Upper lobe of left lung (tissue), 6 donors: ENCODE data around the gene GABARAPL2. TPM values are rescaled to one million over a fixed set of nuclear protein-coding genes. Genes with fewer than 3 reads are reported as not detected.

ENCODE experiments used
- ATAC-seq, 2 donors: fragments of 200-7000 bp; cut with Tn5 transposase; one replicate each; pipeline ENCODE4 v1.9.1; 2022; ENCODE audit warnings: mild to moderate bottlenecking in 2 of 2, moderate library complexity in 2 of 2; ENCODE audit not compliant: low FRiP score in 2 of 2
- DNase-seq, 2 donors: peaks; one replicate each; pipeline ENCODE4 v3.0.0-alpha.2; 2019 to 2020
- H3K27ac ChIP-seq, 4 donors: fragments of 200-600 bp; sonication (generic); one replicate each; pipeline ENCODE4 v1.5.1; 2016 to 2019
- H3K27me3 ChIP-seq, 4 donors: fragments of 200-600 bp; sonication (generic); one replicate each; pipeline ENCODE4 v1.5.1; 2017 to 2019
- H3K36me3 ChIP-seq, 4 donors: fragments of 200-600 bp; sonication (generic); one replicate each; pipeline ENCODE4 v1.5.1; 2016 to 2019
- H3K4me1 ChIP-seq, 4 donors: fragments of 200-600 bp; sonication (generic); one replicate each; pipeline ENCODE4 v1.5.1; 2018 to 2019
- H3K4me3 ChIP-seq, 4 donors: fragments of 200-600 bp; sonication (generic); one replicate each; pipeline ENCODE4 v1.5.1; 2017 to 2019; ENCODE audit warnings: mild to moderate bottlenecking in 2 of 4, moderate library complexity in 1 of 4
- H3K9me3 ChIP-seq, 4 donors: fragments of 200-600 bp; sonication (generic); one replicate each; pipeline ENCODE4 v1.5.1; 2018 to 2019
- EP300 ChIP-seq, 4 donors: sonication (generic); formaldehyde crosslinking; IDR thresholded peaks; one replicate each; pipeline ENCODE4 v1.5.1; 2017; ENCODE audit warnings: antibody characterized with exemption in 4 of 4, control low read depth in 2 of 4
- POLR2A ChIP-seq, 4 donors: fragments of 450-650 bp; IDR thresholded peaks; one replicate each; pipeline ENCODE4 v1.5.1; 2016 to 2017; ENCODE audit warnings: antibody characterized with exemption in 4 of 4, mild to moderate bottlenecking in 2 of 4
- POLR2AphosphoS5 ChIP-seq, 2 donors: sonication (generic); formaldehyde crosslinking; IDR thresholded peaks; one replicate each; pipeline ENCODE4 v1.5.1; 2017; ENCODE audit warnings: antibody characterized with exemption in 2 of 2
- WGBS, 2 donors: methylation state at CpG; one replicate each; pipeline ENCODE4 v1.1.5; 2017 to 2018; 5-methylcytosine and 5-hydroxymethylcytosine counted together
- total RNA-seq, 6 donors: library from RNA; depleted of rRNA in 4 of 6; stranded (reverse); fragments of >200 nt in 4 of 6; gene quantifications; one replicate each; pipeline versions ENCODE4 v1.1.0 to v1.2.1, GENCODE V29; 2016 to 2021
- TF ChIP-seq, protein P1 (sequence below), 6 experiments: fragments of 450-650 bp in 4 of 6; fragments of 200-600 bp in 2 of 6; sonication (generic) in 2 of 6; IDR thresholded peaks; one replicate each; pipeline ENCODE4 v1.5.1; 2016 to 2019; ENCODE audit warnings: antibody characterized with exemption in 6 of 6
- donor health status: DM: no; HTN: no; CAD: no; lungs with moderate emphysema.
- donor health status: DM: no; HTN: yes; CAD: no; lungs with severe emphysema.

Gene GABARAPL2
- total RNA-seq, 6 donors from 2014 or later, result 14.7 to 103 (median 81.1) TPM

DNA sequence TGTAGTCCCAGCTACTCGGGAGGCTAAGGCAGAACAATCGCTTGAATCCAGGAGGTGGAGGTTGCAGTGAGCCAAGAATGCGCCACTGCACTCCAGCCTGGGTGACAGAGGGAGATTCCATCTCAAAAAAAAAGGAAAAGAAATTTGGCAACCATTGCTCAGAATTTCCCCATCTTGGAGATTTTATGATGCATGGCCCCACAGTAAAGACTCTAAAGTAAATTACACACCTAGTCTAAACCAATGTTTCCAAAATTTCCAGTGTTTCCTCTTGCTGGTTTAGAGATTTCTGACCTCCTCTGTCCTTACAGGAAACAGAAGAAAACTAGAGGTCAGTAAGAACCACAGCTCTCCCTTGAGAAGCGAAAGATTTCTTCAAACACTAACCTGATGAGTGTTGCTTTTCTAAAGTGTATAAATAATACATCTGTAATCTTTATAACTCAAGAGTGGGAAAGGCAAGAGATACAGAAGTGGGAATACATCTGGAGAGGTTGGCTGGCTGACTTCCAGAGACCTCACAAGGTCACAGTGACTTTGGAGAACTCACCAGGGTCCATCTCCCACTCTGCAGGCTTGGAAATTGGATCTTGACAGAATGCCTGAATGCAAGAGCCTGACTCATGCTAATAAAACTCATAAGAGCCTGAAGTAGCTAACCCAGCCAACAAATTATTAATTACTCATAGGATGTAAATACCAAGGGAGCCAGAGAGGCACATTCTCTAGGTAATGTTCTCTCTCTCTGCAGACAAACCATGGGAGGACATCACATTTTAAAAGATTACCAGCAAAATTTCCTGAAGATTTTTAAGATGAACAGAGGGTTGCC lies 48.1 kb downstream of the GABARAPL2 start:
- Histone ChIP-seq H3K27me3 (no peaks in the 10 kb centered on the region), H3K4me3 (no peak overlapping the region), H3K36me3 (peaks cover 4 to 93% (median 61%) of the 10 kb centered on the region in 4 donors), H3K4me1 (no peaks in the 10 kb centered on the region), H3K9me3 (no peaks in the 10 kb centered on the region), H3K27ac (no peak overlapping the region)
- 90 to 95% methylated on average over 4 of the region's 4 CpGs for WGBS, 2 donors
- no peak for DNase-seq
- TF ChIP-seq EP300 (IDR thresholded peaks at IDR 0.05), result no peak
- no peak for TF ChIP-seq POLR2A (IDR thresholded peaks at IDR 0.05)
- no peak for TF ChIP-seq POLR2AphosphoS5 (IDR thresholded peaks at IDR 0.05)
- TF ChIP-seq, protein P1, sequence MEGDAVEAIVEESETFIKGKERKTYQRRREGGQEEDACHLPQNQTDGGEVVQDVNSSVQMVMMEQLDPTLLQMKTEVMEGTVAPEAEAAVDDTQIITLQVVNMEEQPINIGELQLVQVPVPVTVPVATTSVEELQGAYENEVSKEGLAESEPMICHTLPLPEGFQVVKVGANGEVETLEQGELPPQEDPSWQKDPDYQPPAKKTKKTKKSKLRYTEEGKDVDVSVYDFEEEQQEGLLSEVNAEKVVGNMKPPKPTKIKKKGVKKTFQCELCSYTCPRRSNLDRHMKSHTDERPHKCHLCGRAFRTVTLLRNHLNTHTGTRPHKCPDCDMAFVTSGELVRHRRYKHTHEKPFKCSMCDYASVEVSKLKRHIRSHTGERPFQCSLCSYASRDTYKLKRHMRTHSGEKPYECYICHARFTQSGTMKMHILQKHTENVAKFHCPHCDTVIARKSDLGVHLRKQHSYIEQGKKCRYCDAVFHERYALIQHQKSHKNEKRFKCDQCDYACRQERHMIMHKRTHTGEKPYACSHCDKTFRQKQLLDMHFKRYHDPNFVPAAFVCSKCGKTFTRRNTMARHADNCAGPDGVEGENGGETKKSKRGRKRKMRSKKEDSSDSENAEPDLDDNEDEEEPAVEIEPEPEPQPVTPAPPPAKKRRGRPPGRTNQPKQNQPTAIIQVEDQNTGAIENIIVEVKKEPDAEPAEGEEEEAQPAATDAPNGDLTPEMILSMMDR (IDR thresholded peaks at IDR 0.05), result no peak
- ATAC-seq, result no peak

DNA sequence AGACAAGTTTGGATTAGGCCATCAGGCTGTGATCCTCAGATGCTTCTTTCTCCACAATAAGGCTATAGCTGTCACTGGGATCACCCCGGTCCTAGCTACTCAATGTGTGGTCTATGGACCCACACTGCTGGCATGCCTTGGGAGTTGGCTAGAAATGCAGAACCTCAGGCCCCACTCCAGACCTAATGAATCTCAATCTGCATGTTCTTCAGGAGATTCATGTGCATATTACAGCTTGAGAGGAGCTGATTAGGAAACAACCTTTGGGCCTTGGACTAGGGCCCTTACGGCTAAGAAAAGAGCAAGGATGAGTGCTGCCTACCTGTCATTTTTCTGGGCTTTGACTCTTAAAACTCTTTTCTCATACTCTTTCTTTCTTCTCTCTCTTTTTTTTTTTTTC lies 49.4 kb downstream of the GABARAPL2 start:
- ATAC-seq, result no peak
- DNase-seq, result no peak
- Histone ChIP-seq H3K27me3 (no peaks in the 10 kb centered on the region), H3K4me3 (no peak overlapping the region), H3K9me3 (no peaks in the 10 kb centered on the region), H3K27ac (no peak overlapping the region), H3K4me1 (no peaks in the 10 kb centered on the region), H3K36me3 (peaks cover 4 to 85% (median 67%) of the 10 kb centered on the region in 4 donors)
- WGBS, 2 donors, result 94 to 100% methylated on average over 2 of the region's 2 CpGs
- TF ChIP-seq EP300 (IDR thresholded peaks at IDR 0.05), result no peak
- no peak for TF ChIP-seq POLR2A (IDR thresholded peaks at IDR 0.05)
- TF ChIP-seq, protein P1 (IDR thresholded peaks at IDR 0.05), result no peak
- no peak for TF ChIP-seq POLR2AphosphoS5 (IDR thresholded peaks at IDR 0.05)

DNA sequence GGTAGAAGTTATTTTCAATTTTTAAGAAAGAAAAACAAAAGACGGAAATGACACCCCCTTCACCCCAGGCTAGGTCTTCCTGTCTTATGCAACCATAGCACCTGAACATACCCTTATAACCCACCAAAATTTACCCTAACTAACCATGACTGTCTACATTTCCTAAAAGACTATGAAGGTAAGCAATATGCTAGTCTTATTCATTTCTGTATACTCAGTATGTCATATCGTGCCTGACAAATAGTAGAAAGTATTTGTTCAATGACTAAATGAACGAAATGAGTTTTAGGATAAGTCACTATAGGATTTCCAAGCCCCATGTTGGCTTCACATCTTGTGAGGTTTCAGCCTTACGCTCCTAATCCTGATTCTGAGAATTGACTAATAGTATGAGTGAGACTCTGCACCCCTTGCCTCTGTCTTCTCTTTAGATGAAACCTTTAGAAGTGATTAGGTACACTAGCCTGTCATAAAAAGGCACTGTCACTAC lies 50.4 kb downstream of the GABARAPL2 start:
- TF ChIP-seq, protein P1 (IDR thresholded peaks at IDR 0.05), result no peak
- no peak for TF ChIP-seq POLR2AphosphoS5 (IDR thresholded peaks at IDR 0.05)
- TF ChIP-seq EP300 (IDR thresholded peaks at IDR 0.05), result no peak
- TF ChIP-seq POLR2A (IDR thresholded peaks at IDR 0.05), result no peak
- no peaks in the 10 kb centered on the region for H3K27me3 ChIP-seq
- ATAC-seq (no peak), DNase-seq (no peak)
- H3K4me3 ChIP-seq, result no peak overlapping the region
- no peaks in the 10 kb centered on the region for H3K9me3 ChIP-seq
- peak overlapping the region in 1 of 4 donors; percentile 28 for H3K27ac ChIP-seq
- H3K36me3 ChIP-seq, result peaks cover 2 to 76% (median 65%) of the 10 kb centered on the region in 4 donors
- H3K4me1 ChIP-seq, result peaks cover under 1 to 8% (median 2%) of the 10 kb centered on the region in 4 donors
- 89 to 97% methylated on average over 4 of the region's 4 CpGs for WGBS, 2 donors

DNA sequence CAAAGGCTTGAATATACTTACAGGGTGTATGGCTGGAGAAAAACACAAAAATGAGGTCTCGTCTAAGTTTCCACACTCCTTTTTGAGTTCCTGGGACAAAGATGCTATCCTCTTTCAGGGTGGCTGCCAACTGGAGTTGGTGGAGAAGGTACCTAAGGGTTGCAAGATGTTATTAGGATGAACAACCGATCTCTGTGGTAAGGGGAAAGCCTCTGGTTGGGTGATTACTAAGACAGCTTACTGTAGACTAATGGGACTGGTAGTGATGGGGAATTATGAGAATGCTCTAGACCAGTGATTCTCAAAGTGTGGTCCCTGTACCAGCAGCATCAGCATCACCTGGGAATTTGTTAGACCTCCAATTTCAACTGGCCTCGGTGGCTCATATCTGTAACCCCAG lies 50.9 kb downstream of the GABARAPL2 start:
- ATAC-seq (no peak), DNase-seq (no peak)
- no peak overlapping the region for H3K4me3 ChIP-seq
- no peaks in the 10 kb centered on the region for H3K27me3 ChIP-seq
- H3K9me3 ChIP-seq, result no peaks in the 10 kb centered on the region
- H3K36me3 ChIP-seq, result peaks cover under 1 to 70% (median 59%) of the 10 kb centered on the region in 4 donors
- TF ChIP-seq POLR2AphosphoS5 (IDR thresholded peaks at IDR 0.05) (no peak), POLR2A (IDR thresholded peaks at IDR 0.05) (no peak), EP300 (IDR thresholded peaks at IDR 0.05) (no peak)
- TF ChIP-seq, protein P1 (IDR thresholded peaks at IDR 0.05), result no peak
- WGBS, 2 donors, result 90 to 93% methylated on average over 3 of the region's 3 CpGs
- peak overlapping the region in 1 of 4 donors; percentile 28 for H3K27ac ChIP-seq
- H3K4me1 ChIP-seq, result peaks cover 6 to 14% (median 8%) of the 10 kb centered on the region in 4 donors
